Measurements from ENCODE around the gene TRPC1. TPM values are rescaled to one million over a fixed set of nuclear protein-coding genes. Genes with fewer than 3 reads are reported as not detected.

TRPC1 gene
- total RNA-seq, 4 donors from 2014 or later, result 0.91 to 11.8 (median 1.0) TPM

DNA sequence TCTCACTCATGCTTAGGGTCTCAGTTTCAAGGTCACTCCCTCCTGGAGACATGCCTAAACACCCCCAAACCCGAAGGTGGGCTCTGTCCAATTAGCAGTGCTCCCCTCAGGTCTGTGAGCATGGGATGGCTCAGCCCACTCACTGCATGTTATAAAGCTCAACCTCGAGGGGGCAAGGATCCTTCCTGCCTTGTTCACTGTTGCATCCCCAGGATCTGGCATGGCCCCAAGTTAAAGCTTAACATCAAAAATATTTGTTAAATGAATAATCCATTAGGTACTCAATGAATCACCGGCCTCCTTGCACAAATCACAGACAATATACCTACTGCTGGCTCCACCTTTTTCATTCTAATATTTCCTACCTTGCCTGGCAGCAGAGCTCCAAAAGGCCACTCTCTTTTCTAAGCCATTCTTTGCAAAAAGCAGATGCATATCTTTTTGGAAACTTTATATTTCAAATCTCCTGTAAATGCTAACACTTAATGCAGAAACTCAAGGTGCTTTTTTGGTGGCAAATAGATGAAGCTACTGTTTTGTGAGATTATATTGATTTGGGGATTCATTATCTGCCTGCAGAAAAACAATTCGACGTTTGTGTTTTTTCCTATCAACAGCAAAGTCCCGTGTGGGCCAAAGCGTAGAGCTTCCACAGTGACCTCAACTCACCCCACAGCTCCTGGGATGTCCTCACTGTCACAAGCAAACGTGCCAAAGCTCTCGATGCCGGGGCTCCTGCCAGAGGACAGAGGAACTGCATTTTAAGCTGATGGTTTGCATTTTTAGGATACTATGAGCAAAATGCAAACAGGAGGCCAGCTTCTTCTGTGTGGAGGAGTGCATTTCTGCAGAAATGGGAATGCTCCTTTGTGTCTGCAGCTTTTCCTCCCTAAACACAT, 129.7 kb downstream of the TRPC1 start:
- Histone ChIP-seq H3K9me3 (no peaks in the 10 kb centered on the region), H3K27me3 (no peaks in the 10 kb centered on the region), H3K36me3 (no peaks in the 10 kb centered on the region), H3K4me1 (peaks cover 5 to 11% (median 7%) of the 10 kb centered on the region in 3 donors), H3K27ac (no peak overlapping the region), H3K4me3 (no peak overlapping the region)
- TF ChIP-seq POLR2A (IDR thresholded peaks at IDR 0.05), result no peak
- TF ChIP-seq, protein P1, sequence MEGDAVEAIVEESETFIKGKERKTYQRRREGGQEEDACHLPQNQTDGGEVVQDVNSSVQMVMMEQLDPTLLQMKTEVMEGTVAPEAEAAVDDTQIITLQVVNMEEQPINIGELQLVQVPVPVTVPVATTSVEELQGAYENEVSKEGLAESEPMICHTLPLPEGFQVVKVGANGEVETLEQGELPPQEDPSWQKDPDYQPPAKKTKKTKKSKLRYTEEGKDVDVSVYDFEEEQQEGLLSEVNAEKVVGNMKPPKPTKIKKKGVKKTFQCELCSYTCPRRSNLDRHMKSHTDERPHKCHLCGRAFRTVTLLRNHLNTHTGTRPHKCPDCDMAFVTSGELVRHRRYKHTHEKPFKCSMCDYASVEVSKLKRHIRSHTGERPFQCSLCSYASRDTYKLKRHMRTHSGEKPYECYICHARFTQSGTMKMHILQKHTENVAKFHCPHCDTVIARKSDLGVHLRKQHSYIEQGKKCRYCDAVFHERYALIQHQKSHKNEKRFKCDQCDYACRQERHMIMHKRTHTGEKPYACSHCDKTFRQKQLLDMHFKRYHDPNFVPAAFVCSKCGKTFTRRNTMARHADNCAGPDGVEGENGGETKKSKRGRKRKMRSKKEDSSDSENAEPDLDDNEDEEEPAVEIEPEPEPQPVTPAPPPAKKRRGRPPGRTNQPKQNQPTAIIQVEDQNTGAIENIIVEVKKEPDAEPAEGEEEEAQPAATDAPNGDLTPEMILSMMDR (IDR thresholded peaks at IDR 0.05), result no peak
- 33 to 42% methylated on average over 8 to 10 of the region's 10 CpGs for WGBS, 2 donors
- DNase-seq, result no peak
- intact Hi-C loops (cut with DNase I), result no loop called here

DNA sequence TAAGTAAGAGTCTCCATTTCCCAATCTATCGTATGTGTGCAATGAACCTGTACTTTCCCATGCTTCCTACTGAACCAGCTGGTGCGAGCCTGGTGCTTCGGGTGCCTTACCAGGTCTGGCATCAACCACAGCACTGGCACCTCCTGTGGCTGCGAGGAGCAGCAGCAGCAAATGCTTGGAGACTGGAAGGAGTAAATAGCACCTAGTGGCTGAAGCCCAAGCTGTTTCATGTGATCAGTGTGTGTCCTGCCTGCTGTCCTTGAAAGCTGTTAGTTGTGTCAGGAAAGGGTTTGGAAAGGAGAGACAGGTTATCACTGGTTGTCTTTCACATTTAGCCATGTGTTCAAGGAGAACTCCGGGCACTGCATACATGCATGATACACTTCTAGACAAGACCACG, 133.2 kb downstream of the TRPC1 start:
- Histone ChIP-seq H3K27me3 (peaks cover 0 to 8% (median 0%) of the 10 kb centered on the region in 4 donors), H3K4me3 (no peak overlapping the region), H3K4me1 (peaks cover 0 to 5% (median 0%) of the 10 kb centered on the region in 3 donors), H3K36me3 (no peaks in the 10 kb centered on the region), H3K27ac (no peak overlapping the region), H3K9me3 (no peaks in the 10 kb centered on the region)
- intact Hi-C loops (cut with DNase I), result no loop called here
- TF ChIP-seq, protein P1 (IDR thresholded peaks at IDR 0.05), result peak in 1 of 6 experiments; percentile 44
- TF ChIP-seq POLR2A (IDR thresholded peaks at IDR 0.05), result no peak
- WGBS, 2 donors, result 55 to 57% methylated on average over 5 to 6 of the region's 6 CpGs
- DNase-seq, result no peak

Small RNA genes lying within 50 kb of the gene (small RNA-seq; reads per million reads assigned to genes)
- gene RNU7-47P, result 0 reads per million in 4 donors

Other genes starting within 250 kb of the TRPC1 start
- 10 to 100 TPM; 18.3 to 28.4 (median 19.9) TPM for gene ATR, start 145.3 kb upstream of the TRPC1 start, total RNA-seq
- 10 to 100 TPM; 13.5 to 27.8 (median 19.3) TPM for gene PLS1, start 127.6 kb upstream of the TRPC1 start, total RNA-seq
- 10 to 100 TPM in 2 of 4 donors, 1 to 10 TPM in 1, under 1 TPM in 1; 0.38 to 19.1 (median 6.4) TPM for gene PCOLCE2, start 165.0 kb downstream of the TRPC1 start, total RNA-seq
- not detected for gene PAQR9, start 239.6 kb downstream of the TRPC1 start, total RNA-seq

All from esophagus squamous epithelium (tissue), 5 donors.